Esophagus muscularis mucosa (tissue), 4 donors: ENCODE results near the gene UBASH3A.

ENCODE experiments used
- CTCF ChIP-seq, 3 experiments: fragments of 200-600 bp in 2 of 3; fragments of 450-650 bp in 1 of 3; sonication (generic) in 2 of 3; IDR thresholded peaks; one replicate each; pipeline ENCODE4 v1.5.1; 2017 to 2019; ENCODE audit warnings: antibody characterized with exemption in 3 of 3, mild to moderate bottlenecking in 2 of 3, moderate library complexity in 1 of 3
- EP300 ChIP-seq: sonication (generic); formaldehyde crosslinking; IDR thresholded peaks from one replicate; pipeline ENCODE4 v1.6.1; 2017; ENCODE audit warnings: antibody characterized with exemption
- POLR2A ChIP-seq: fragments of 450-650 bp; IDR thresholded peaks from one replicate; pipeline ENCODE4 v1.6.1; 2017; ENCODE audit warnings: antibody characterized with exemption, moderate library complexity, mild to moderate bottlenecking, low read depth
- POLR2AphosphoS5 ChIP-seq, 2 donors: sonication (generic); formaldehyde crosslinking; IDR thresholded peaks; one replicate each; pipeline ENCODE4 v1.6.1; 2017; ENCODE audit warnings: antibody characterized with exemption in 2 of 2

- TF ChIP-seq CTCF (IDR thresholded peaks at IDR 0.05) (no peak), POLR2A (no peak), POLR2AphosphoS5 (IDR thresholded peaks at IDR 0.05) (no peak), EP300 (no peak)
Measured at GRCh38 chr21:42495027-42495426, 91.3 kb downstream of the UBASH3A start.
